Mucosa of descending colon (tissue), 3 donors: ENCODE data around the gene PSMD1. TPM values are rescaled to one million over a fixed set of nuclear protein-coding genes. Genes with fewer than 3 reads are reported as not detected.

Experiments used
- ATAC-seq: fragments of 200-7000 bp; cut with Tn5 transposase; one replicate; pipeline ENCODE4 v1.9.1; 2020; ENCODE audit warnings: mild to moderate bottlenecking, moderate library complexity
- DNase-seq, 3 donors: peaks; one replicate each; pipeline ENCODE4 v3.0.0-alpha.2; 2020
- H3K36me3 ChIP-seq: fragments of 200-600 bp; one replicate; pipeline ENCODE4 v1.8.0; 2021; ENCODE audit warnings: low read depth, mild to moderate bottlenecking
- H3K4me1 ChIP-seq: fragments of 200-600 bp; one replicate; pipeline ENCODE4 v1.8.0; 2021; ENCODE audit warnings: low read depth, mild to moderate bottlenecking
- H3K4me3 ChIP-seq: fragments of 200-600 bp; one replicate; pipeline ENCODE4 v1.8.0; 2021; ENCODE audit warnings: mild to moderate bottlenecking
- H3K9me3 ChIP-seq: fragments of 200-600 bp; one replicate; pipeline ENCODE4 v1.8.0; 2021; ENCODE audit warnings: mild to moderate bottlenecking
- CTCF ChIP-seq: fragments of 200-600 bp; IDR thresholded peaks from one replicate; pipeline ENCODE4 v1.8.0; 2022; ENCODE audit warnings: antibody characterized with exemption, mild to moderate bottlenecking
- intact Hi-C, 2 donors: fragments of 100-400 bp; cut with DNase I in 1 of 2; cut with micrococcal nuclease in 1 of 2; formaldehyde crosslinking; loops; one replicate each; pipeline versions ENCODE4 v1.11.0 to v1.11.1; 2022; cut with DNase I, micrococcal nuclease
- total RNA-seq, 3 donors: library from RNA; stranded (reverse); fragmentation: NEBNext Ultra II Directional in 2 of 3; extraction: Animal tissue kit (Norgen Biotek cat#: 25700) in 2 of 3; gene quantifications; one replicate each; pipeline versions ENCODE4 v1.2.1 to v1.2.4, GENCODE V29; 2021 to 2023
- donor health status: DM: no; HTN: no; CAD: no; lungs with moderate emphysema.
- donor health status: DM: no; HTN: no; CAD: no.
- donor health status: DM: no; HTN: yes; CAD: no.

PSMD1 gene
- total RNA-seq, 3 donors from 2014 or later = 68.1 to 90.4 (median 76.6) TPM

GRCh38 chr2:231036578-231037106 lies 20.0 kb upstream of the PSMD1 start:
- no peak for TF ChIP-seq CTCF
- DNase-seq = no peak
- ATAC-seq = no peak
- intact Hi-C loops = no loop called here
- no peaks in the 10 kb centered on the region for H3K36me3 ChIP-seq
- no peak overlapping the region for H3K4me3 ChIP-seq
- no peaks in the 10 kb centered on the region for H3K9me3 ChIP-seq
- peaks cover 22% of the 10 kb centered on the region for H3K4me1 ChIP-seq

GRCh38 chr2:231037202-231037730 lies 19.4 kb upstream of the PSMD1 start, which contains the start of gene C2orf72:
TSS of gene C2orf72 (plus strand) at chr2:231037523. CDS start at chr2:231037566, 43 bp downstream.
- intact Hi-C loops = no loop called here

DNA sequence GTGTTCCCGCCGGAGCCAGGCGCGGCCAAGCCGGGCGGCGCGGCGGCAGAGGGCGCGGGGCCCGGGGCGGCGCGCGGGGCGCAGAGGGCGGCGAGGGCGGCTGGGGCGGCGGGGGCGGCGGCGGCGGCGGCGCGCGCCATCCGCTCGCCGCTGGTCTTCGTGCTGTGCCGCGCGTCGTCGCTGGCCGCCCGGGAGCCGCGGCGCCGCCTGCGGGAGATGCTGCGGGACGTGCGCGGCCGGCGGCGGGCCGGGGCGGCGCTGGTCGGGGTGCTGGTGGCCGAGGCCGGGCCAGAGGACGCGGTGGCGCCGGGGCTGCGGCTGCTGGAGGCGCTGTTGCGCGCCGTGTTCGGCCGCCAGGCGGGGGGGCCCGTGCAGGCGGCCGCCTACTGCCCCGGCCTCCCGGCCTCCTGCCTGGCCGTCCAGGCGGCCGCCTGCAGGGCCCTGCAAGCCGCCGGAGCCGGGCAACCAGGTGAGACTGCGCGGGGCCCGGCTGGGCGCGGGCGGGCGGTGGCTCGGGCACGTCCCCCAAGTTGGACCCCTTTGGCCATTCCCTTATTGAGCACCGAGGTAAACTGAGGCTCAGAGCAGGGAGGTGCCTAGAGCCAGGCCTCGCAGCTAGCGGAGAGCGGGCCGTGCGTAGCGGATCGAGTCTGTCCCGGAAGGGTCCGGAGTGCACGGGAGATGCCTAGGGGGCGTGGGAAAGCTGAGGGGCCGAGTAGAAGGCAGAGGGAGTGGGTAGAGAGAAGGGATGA lies 18.8 kb upstream of the PSMD1 start:
- H3K9me3 ChIP-seq = no peaks in the 10 kb centered on the region
- peak in 2 of 3 donors; percentile 45 to 74 for DNase-seq
- peak; percentile 66 for ATAC-seq
- H3K4me3 ChIP-seq = peak overlapping the region; percentile 26
- intact Hi-C loops = no loop called here
- H3K36me3 ChIP-seq = no peaks in the 10 kb centered on the region
- peaks cover 22% of the 10 kb centered on the region for H3K4me1 ChIP-seq
- TF ChIP-seq CTCF = no peak

More at GRCh38 chr2:231037202-231037730, 19.4 kb upstream of the PSMD1 start, which contains the start of gene C2orf72:
- Histone ChIP-seq H3K36me3 (no peaks in the 10 kb centered on the region), H3K4me3 (peak within 1 kb of the TSS; percentile 26), H3K9me3 (no peaks in the 10 kb centered on the region), H3K4me1 (peaks cover 22% of the 10 kb centered on the region)
- peak in 2 of 3 donors; percentile 29 to 63 for DNase-seq
- TF ChIP-seq CTCF = no peak
- peak; percentile 65 for ATAC-seq

GRCh38 chr2:231038483-231039293 lies 18.0 kb upstream of the PSMD1 start:
- Histone ChIP-seq H3K9me3 (no peaks in the 10 kb centered on the region), H3K36me3 (no peaks in the 10 kb centered on the region), H3K4me1 (peaks cover 15% of the 10 kb centered on the region), H3K4me3 (no peak overlapping the region)
- intact Hi-C loops = no loop called here
- ATAC-seq (no peak), DNase-seq (no peak)
- TF ChIP-seq CTCF = no peak

DNA sequence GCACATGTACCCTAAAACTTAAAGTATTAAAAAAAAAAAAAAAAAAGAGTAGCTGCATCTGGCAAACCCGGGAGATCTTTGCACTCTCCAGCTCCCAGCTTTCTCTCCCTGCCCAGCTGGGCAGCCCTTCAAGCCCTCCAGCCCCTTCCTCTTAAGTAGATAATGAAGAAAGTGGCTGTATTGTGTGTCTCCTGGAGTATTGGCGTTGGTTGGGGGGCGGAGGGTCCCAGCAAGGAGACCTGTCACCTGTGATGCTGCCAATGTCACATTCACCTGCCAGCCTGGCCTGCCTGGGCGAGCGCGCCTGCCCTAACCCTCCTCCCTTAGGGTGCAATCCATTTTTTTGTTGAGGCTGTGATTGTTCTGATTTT lies 17.4 kb upstream of the PSMD1 start:
- Histone ChIP-seq H3K9me3 (no peaks in the 10 kb centered on the region), H3K4me1 (peaks cover 9% of the 10 kb centered on the region), H3K36me3 (no peaks in the 10 kb centered on the region), H3K4me3 (no peak overlapping the region)
- DNase-seq (no peak), ATAC-seq (no peak)
- intact Hi-C loops = no loop called here
- TF ChIP-seq CTCF = no peak
